GM10266 (cell line): ENCODE results near the gene PPP3CA.

Experiments used
- DNase-seq: peaks from one replicate; pipeline ENCODE4 v3.0.0; 2012; ENCODE audit errors: extremely low spot score
- CTCF ChIP-seq: IDR thresholded peaks from 2 replicates; pipeline ENCODE4 v1.5.1; 2012; ENCODE audit warnings: mild to moderate bottlenecking, low read depth; ENCODE audit not compliant: control insufficient read depth, insufficient read depth; ENCODE audit errors: missing control alignments

PPP3CA gene

GRCh38 chr4:101201421-101201820 is 145.9 kb downstream of the PPP3CA start:
- no peak for DNase-seq

GRCh38 chr4:101200561-101200960 is 146.8 kb downstream of the PPP3CA start:
- DNase-seq: no peak
- TF ChIP-seq CTCF: no peak

More at GRCh38 chr4:101201421-101201820, 145.9 kb downstream of the PPP3CA start:
- TF ChIP-seq CTCF: no peak

GRCh38 chr4:101199507-101200285 is 147.6 kb downstream of the PPP3CA start:
- no peak for TF ChIP-seq CTCF
- no peak for DNase-seq

- DNase-seq: no peak
- TF ChIP-seq CTCF: no peak
These were observed 148.5 kb downstream of the PPP3CA start for GRCh38 chr4:101198682-101199339.

- TF ChIP-seq CTCF: no peak
- no peak for DNase-seq
These were observed 150.0 kb downstream of the PPP3CA start for GRCh38 chr4:101197350-101197749.

GRCh38 chr4:101192244-101192643 is 155.1 kb downstream of the PPP3CA start:
- no peak for DNase-seq
- no peak for TF ChIP-seq CTCF
